HG02852 (cell line): Measurements from ENCODE around the gene SLC15A3.

Experiments
- ATAC-seq: cut with Tn5 transposase; IDR thresholded peaks from one replicate; pipeline ENCODE4 v1.9.1; 2021; ENCODE audit warnings: mild to moderate bottlenecking, moderate library complexity; ENCODE audit not compliant: unreplicated experiment

Gene SLC15A3

GRCh38 chr11:60951904-60952741 lies at the start of gene SLC15A3:
Gene SLC15A3, minus strand, starts transcription at chr11:60952176. Its CDS starts 625 bp downstream, at chr11:60951551.
- ATAC-seq = peak; percentile 75

GRCh38 chr11:61000426-61000825 lies 48.5 kb upstream of the SLC15A3 start:
- no peak for ATAC-seq

- no peak for ATAC-seq
These were observed 44.6 kb upstream of the SLC15A3 start for GRCh38 chr11:60996381-60997138.

GRCh38 chr11:60995798-60996197 lies 43.8 kb upstream of the SLC15A3 start:
- ATAC-seq = no peak

GRCh38 chr11:60994541-60995080 lies 42.6 kb upstream of the SLC15A3 start:
- ATAC-seq = no peak

- ATAC-seq = no peak
These were observed 41.6 kb upstream of the SLC15A3 start for GRCh38 chr11:60993615-60994014.

GRCh38 chr11:60992842-60993409 lies 41.0 kb upstream of the SLC15A3 start:
- ATAC-seq = no peak

GRCh38 chr11:60991457-60991856 lies 39.5 kb upstream of the SLC15A3 start:
- ATAC-seq = no peak

- no peak for ATAC-seq
These were observed 37.2 kb upstream of the SLC15A3 start for GRCh38 chr11:60989093-60989650.

- no peak for ATAC-seq
These were observed 36.7 kb upstream of the SLC15A3 start for GRCh38 chr11:60988658-60989057.

GRCh38 chr11:60987577-60988277 lies 35.8 kb upstream of the SLC15A3 start:
- no peak for ATAC-seq

- no peak for ATAC-seq
These were observed 34.3 kb upstream of the SLC15A3 start for GRCh38 chr11:60985991-60986915.

- no peak for ATAC-seq
These were observed 33.5 kb upstream of the SLC15A3 start for GRCh38 chr11:60985501-60985900.

- ATAC-seq = no peak
These were observed 32.7 kb upstream of the SLC15A3 start for GRCh38 chr11:60984636-60985035.

- ATAC-seq = no peak
These were observed 32.2 kb upstream of the SLC15A3 start for GRCh38 chr11:60984149-60984548.

- ATAC-seq = no peak
These were observed 30.2 kb upstream of the SLC15A3 start for GRCh38 chr11:60982184-60982583.

GRCh38 chr11:60981515-60981914 lies 29.5 kb upstream of the SLC15A3 start:
- ATAC-seq = no peak

- no peak for ATAC-seq
These were observed 26.8 kb upstream of the SLC15A3 start for GRCh38 chr11:60978546-60979380.

- no peak for ATAC-seq
These were observed 25.9 kb upstream of the SLC15A3 start for GRCh38 chr11:60977836-60978235.
